Thyroid gland (tissue), 4 donors: ENCODE results near the gene NPB.

Source experiments
- CTCF ChIP-seq, 6 experiments: fragments of 200-600 bp in 3 of 6; fragments of 450-650 bp in 3 of 6; sonication (generic) in 3 of 6; IDR thresholded peaks; one replicate each; pipeline ENCODE4 v1.5.1; 2016 to 2019; ENCODE audit warnings: antibody characterized with exemption in 6 of 6, mild to moderate bottlenecking in 2 of 6, inconsistent platforms in 1 of 6, moderate library complexity in 1 of 6
- POLR2A ChIP-seq, 2 donors: fragments of 450-650 bp; IDR thresholded peaks; one replicate each; pipeline ENCODE4 v1.6.1; 2017; ENCODE audit warnings: antibody characterized with exemption in 2 of 2, mild to moderate bottlenecking in 2 of 2, moderate library complexity in 1 of 2

DNA sequence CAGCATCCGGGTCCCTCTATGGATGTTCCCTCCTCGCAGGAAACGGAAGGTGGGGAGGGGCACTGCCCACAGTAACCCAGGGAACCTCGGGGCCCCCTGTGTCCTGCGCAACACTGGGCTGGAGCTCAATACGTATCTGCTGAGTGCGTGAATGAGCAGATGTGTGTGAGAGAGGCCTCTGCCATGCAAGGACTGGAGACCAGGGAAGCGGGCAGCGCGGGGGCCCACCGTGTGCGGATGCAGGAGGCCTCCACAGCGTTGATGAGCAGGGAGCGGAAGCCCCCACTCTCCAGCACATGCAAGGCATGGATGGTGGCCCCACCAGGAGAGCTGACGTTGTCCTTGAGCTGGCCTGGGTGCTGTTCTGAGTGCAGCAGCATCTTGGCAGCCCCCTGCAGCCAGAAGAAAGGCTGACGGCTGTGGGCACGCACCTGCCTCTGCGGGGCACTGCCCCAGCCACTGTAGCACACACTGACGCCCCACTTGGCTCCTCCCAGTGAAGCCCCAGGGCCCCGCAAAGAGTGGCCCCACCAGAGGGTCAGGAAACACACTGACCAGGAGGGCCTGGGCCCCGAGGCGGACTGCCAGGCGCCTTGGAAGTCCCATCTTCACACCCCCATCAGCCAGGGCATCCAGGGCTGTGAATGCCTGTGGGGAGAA lies 32.2 kb downstream of the NPB start:
- TF ChIP-seq CTCF (IDR thresholded peaks at IDR 0.05) (no peak), POLR2A (IDR thresholded peaks at IDR 0.05) (no peak)
